ENCODE data around the gene EGFL7.

Gene EGFL7

GRCh38 chr9:136642439-136642921 lies 20.2 kb upstream of the EGFL7 start:
- Histone ChIP-seq H2BK120ac (ENCODE audit: low read depth, low read length) (no peak overlapping the region), H3K4ac (ENCODE audit: low read depth, low read length) (no peak overlapping the region), H3K27me3 (ENCODE audit: insufficient read depth, low read length, poor library complexity) (no peaks in the 10 kb centered on the region), H2AK5ac (ENCODE audit: low read length) (no peak overlapping the region), H3K36me3 (ENCODE audit: control insufficient read depth, insufficient read depth, low read length) (no peaks in the 10 kb centered on the region), H3K27ac (ENCODE audit: low read depth, low read length) (no peak overlapping the region), H3K9ac (ENCODE audit: low read length) (no peak overlapping the region), H3K4me2 (ENCODE audit: low read length) (no peak overlapping the region), H3K23ac (ENCODE audit: low read length) (no peak overlapping the region), H3K4me3 (ENCODE audit: low read length) (no peak overlapping the region), H3K4me1 (ENCODE audit: control insufficient read depth, low read depth, low read length) (no peaks in the 10 kb centered on the region), H2BK15ac (replicated peaks; ENCODE audit: low read depth) (no peak overlapping the region), H2BK5ac (ENCODE audit: low read length) (no peak overlapping the region), H3K79me2 (ENCODE audit: control insufficient read depth, insufficient read depth, low read length) (no peaks in the 10 kb centered on the region), H4K5ac (ENCODE audit: low read length) (no peak overlapping the region), H3K18ac (ENCODE audit: low read length) (no peak overlapping the region), H4K8ac (ENCODE audit: low read depth, low read length) (no peak overlapping the region), H3K79me1 (ENCODE audit: low read length) (no peaks in the 10 kb centered on the region), H3K56ac (ENCODE audit: low read length) (no peak overlapping the region)
- no CpG with 5 or more reads among the region's 7 CpGs for WGBS (ENCODE audit: extremely low coverage, insufficient coverage, low lambda C conversion rate)
- no peak for DNase-seq

- H3K56ac ChIP-seq (ENCODE audit: low read length): peak overlapping the region; percentile 60
- no peak overlapping the region for H2BK120ac ChIP-seq (ENCODE audit: low read depth, low read length)
- H3K4me3 ChIP-seq (ENCODE audit: low read length): no peak overlapping the region
- H3K18ac ChIP-seq (ENCODE audit: low read length): no peak overlapping the region
- H2BK15ac ChIP-seq (replicated peaks; ENCODE audit: low read depth): no peak overlapping the region
- no peak overlapping the region for H3K4ac ChIP-seq (ENCODE audit: low read depth, low read length)
- no peaks in the 10 kb centered on the region for H3K36me3 ChIP-seq (ENCODE audit: control insufficient read depth, insufficient read depth, low read length)
- no peaks in the 10 kb centered on the region for H3K79me2 ChIP-seq (ENCODE audit: control insufficient read depth, insufficient read depth, low read length)
- no peak overlapping the region for H4K8ac ChIP-seq (ENCODE audit: low read depth, low read length)
- H3K9ac ChIP-seq (ENCODE audit: low read length): no peak overlapping the region
- WGBS (ENCODE audit: extremely low coverage, insufficient coverage, low lambda C conversion rate): no CpG with 5 or more reads among the region's 31 CpGs
- H3K23ac ChIP-seq (ENCODE audit: low read length): no peak overlapping the region
- no peaks in the 10 kb centered on the region for H3K27me3 ChIP-seq (ENCODE audit: insufficient read depth, low read length, poor library complexity)
- H3K27ac ChIP-seq (ENCODE audit: low read depth, low read length): no peak overlapping the region
- peak overlapping the region; percentile 44 for H3K4me2 ChIP-seq (ENCODE audit: low read length)
- no peaks in the 10 kb centered on the region for H3K79me1 ChIP-seq (ENCODE audit: low read length)
- H4K5ac ChIP-seq (ENCODE audit: low read length): no peak overlapping the region
- no peak overlapping the region for H2BK5ac ChIP-seq (ENCODE audit: low read length)
- H2AK5ac ChIP-seq (ENCODE audit: low read length): no peak overlapping the region
- no peaks in the 10 kb centered on the region for H3K4me1 ChIP-seq (ENCODE audit: control insufficient read depth, low read depth, low read length)
- DNase-seq: no peak
These were observed 18.9 kb upstream of the EGFL7 start for GRCh38 chr9:136643596-136644342.

- H3K4ac ChIP-seq (ENCODE audit: low read depth, low read length): no peak overlapping the region
- WGBS (ENCODE audit: extremely low coverage, insufficient coverage, low lambda C conversion rate): no CpG with 5 or more reads among the region's 15 CpGs
- H3K27ac ChIP-seq (ENCODE audit: low read depth, low read length): no peak overlapping the region
- H3K23ac ChIP-seq (ENCODE audit: low read length): no peak overlapping the region
- no peak for DNase-seq
- no peak overlapping the region for H2AK5ac ChIP-seq (ENCODE audit: low read length)
- H3K18ac ChIP-seq (ENCODE audit: low read length): no peak overlapping the region
- H3K4me3 ChIP-seq (ENCODE audit: low read length): no peak overlapping the region
- H3K36me3 ChIP-seq (ENCODE audit: control insufficient read depth, insufficient read depth, low read length): no peaks in the 10 kb centered on the region
- H3K56ac ChIP-seq (ENCODE audit: low read length): peak overlapping the region; percentile 60
- H4K5ac ChIP-seq (ENCODE audit: low read length): no peak overlapping the region
- peak overlapping the region; percentile 44 for H3K4me2 ChIP-seq (ENCODE audit: low read length)
- H2BK120ac ChIP-seq (ENCODE audit: low read depth, low read length): no peak overlapping the region
- H2BK5ac ChIP-seq (ENCODE audit: low read length): no peak overlapping the region
- no peak overlapping the region for H3K9ac ChIP-seq (ENCODE audit: low read length)
- H3K79me2 ChIP-seq (ENCODE audit: control insufficient read depth, insufficient read depth, low read length): no peaks in the 10 kb centered on the region
- H2BK15ac ChIP-seq (replicated peaks; ENCODE audit: low read depth): no peak overlapping the region
- H4K8ac ChIP-seq (ENCODE audit: low read depth, low read length): no peak overlapping the region
- H3K27me3 ChIP-seq (ENCODE audit: insufficient read depth, low read length, poor library complexity): no peaks in the 10 kb centered on the region
- no peaks in the 10 kb centered on the region for H3K4me1 ChIP-seq (ENCODE audit: control insufficient read depth, low read depth, low read length)
- H3K79me1 ChIP-seq (ENCODE audit: low read length): no peaks in the 10 kb centered on the region
These were observed 18.4 kb upstream of the EGFL7 start for GRCh38 chr9:136644343-136644592.

- H3K4me2 ChIP-seq (ENCODE audit: low read length): no peak overlapping the region
- H3K36me3 ChIP-seq (ENCODE audit: control insufficient read depth, insufficient read depth, low read length): no peaks in the 10 kb centered on the region
- H3K9ac ChIP-seq (ENCODE audit: low read length): peak overlapping the region; percentile 17
- H3K4ac ChIP-seq (ENCODE audit: low read depth, low read length): no peak overlapping the region
- H3K4me3 ChIP-seq (ENCODE audit: low read length): no peak overlapping the region
- H2AK5ac ChIP-seq (ENCODE audit: low read length): no peak overlapping the region
- no peak overlapping the region for H3K23ac ChIP-seq (ENCODE audit: low read length)
- no peaks in the 10 kb centered on the region for H3K79me1 ChIP-seq (ENCODE audit: low read length)
- H2BK120ac ChIP-seq (ENCODE audit: low read depth, low read length): no peak overlapping the region
- no peak overlapping the region for H2BK15ac ChIP-seq (replicated peaks; ENCODE audit: low read depth)
- no peaks in the 10 kb centered on the region for H3K4me1 ChIP-seq (ENCODE audit: control insufficient read depth, low read depth, low read length)
- no peak overlapping the region for H3K27ac ChIP-seq (ENCODE audit: low read depth, low read length)
- peak overlapping the region; percentile 60 for H3K56ac ChIP-seq (ENCODE audit: low read length)
- H3K27me3 ChIP-seq (ENCODE audit: insufficient read depth, low read length, poor library complexity): no peaks in the 10 kb centered on the region
- no peak overlapping the region for H3K18ac ChIP-seq (ENCODE audit: low read length)
- no peak overlapping the region for H4K5ac ChIP-seq (ENCODE audit: low read length)
- H3K79me2 ChIP-seq (ENCODE audit: control insufficient read depth, insufficient read depth, low read length): no peaks in the 10 kb centered on the region
- no peak overlapping the region for H4K8ac ChIP-seq (ENCODE audit: low read depth, low read length)
- H2BK5ac ChIP-seq (ENCODE audit: low read length): no peak overlapping the region
- DNase-seq: peak; percentile 58
- no CpG with 5 or more reads among the region's 30 CpGs for WGBS (ENCODE audit: extremely low coverage, insufficient coverage, low lambda C conversion rate)
These were observed 17.9 kb upstream of the EGFL7 start for GRCh38 chr9:136644593-136645351.

GRCh38 chr9:136645352-136645902 lies 17.3 kb upstream of the EGFL7 start:
- Histone ChIP-seq H3K23ac (ENCODE audit: low read length) (no peak overlapping the region), H3K4me3 (ENCODE audit: low read length) (no peak overlapping the region), H2BK15ac (replicated peaks; ENCODE audit: low read depth) (no peak overlapping the region), H3K9ac (ENCODE audit: low read length) (no peak overlapping the region), H2BK120ac (ENCODE audit: low read depth, low read length) (no peak overlapping the region), H3K18ac (ENCODE audit: low read length) (no peak overlapping the region), H2AK5ac (ENCODE audit: low read length) (no peak overlapping the region), H3K56ac (ENCODE audit: low read length) (no peak overlapping the region), H3K36me3 (ENCODE audit: control insufficient read depth, insufficient read depth, low read length) (no peaks in the 10 kb centered on the region), H4K8ac (ENCODE audit: low read depth, low read length) (no peak overlapping the region), H3K27me3 (ENCODE audit: insufficient read depth, low read length, poor library complexity) (no peaks in the 10 kb centered on the region), H3K79me1 (ENCODE audit: low read length) (no peaks in the 10 kb centered on the region), H3K27ac (ENCODE audit: low read depth, low read length) (no peak overlapping the region), H4K5ac (ENCODE audit: low read length) (no peak overlapping the region), H3K79me2 (ENCODE audit: control insufficient read depth, insufficient read depth, low read length) (no peaks in the 10 kb centered on the region), H3K4me2 (ENCODE audit: low read length) (no peak overlapping the region), H2BK5ac (ENCODE audit: low read length) (no peak overlapping the region), H3K4me1 (ENCODE audit: control insufficient read depth, low read depth, low read length) (no peaks in the 10 kb centered on the region), H3K4ac (ENCODE audit: low read depth, low read length) (no peak overlapping the region)
- WGBS (ENCODE audit: extremely low coverage, insufficient coverage, low lambda C conversion rate): no CpG with 5 or more reads among the region's 18 CpGs
- DNase-seq: no peak

All from mesendoderm (in vitro differentiated cells).